ENCODE results near the gene PPME1. TPM values are rescaled to one million over a fixed set of nuclear protein-coding genes. Genes with fewer than 3 reads are reported as not detected.

The PPME1 gene
- total and polyA plus RNA-seq, 2 of the 4 experiments (the other 2 are of a cell fraction): 42.3 to 89.5 TPM

GRCh38 chr11:74220376-74220775 is 49.3 kb downstream of the PPME1 start:
- CTCF ChIA-PET: no interaction called here
- H2BK120ac ChIP-seq (ENCODE audit: low read depth, low read length): no peak overlapping the region

More at GRCh38 chr11:74220376-74220775, 49.3 kb downstream of the PPME1 start:
- peaks cover 2% of the 10 kb centered on the region; the same call in 1 of the 2 replicates for H3K36me3 ChIP-seq (ENCODE audit: control insufficient read depth, insufficient read depth, low read length)
- no peak overlapping the region for H4K5ac ChIP-seq (ENCODE audit: low read depth, low read length)
- DNase-seq (no peak), ATAC-seq (ENCODE audit: low read depth) (no peak)
- no peak overlapping the region for H3K27ac ChIP-seq (ENCODE audit: insufficient read depth, low read length)
- H3K14ac ChIP-seq (replicated peaks; ENCODE audit: low read depth, low read length): no peak overlapping the region
- no peak overlapping the region for H2BK20ac ChIP-seq (ENCODE audit: low read depth, low read length)
- intact Hi-C loops (cut with micrococcal nuclease) (no loop called here), dilution Hi-C loops (cut with HindIII; ENCODE audit: low sequenced_read_pairs, unreplicated experiment) (no loop called here), in situ Hi-C loops (cut with MboI; ENCODE audit: low sequenced_read_pairs) (no loop called here)
- H3K18ac ChIP-seq (ENCODE audit: low read depth, low read length): no peak overlapping the region
- BruUV-seq (replicated peaks): no TSS peak
- no peak overlapping the region for H3K4me3 ChIP-seq (ENCODE audit: insufficient read depth, low read depth, low read length)
- H3K4me1 ChIP-seq (ENCODE audit: control insufficient read depth, insufficient read depth, low read length): no peaks in the 10 kb centered on the region
- peaks cover 3 to 5% of the 10 kb centered on the region in 2 experiments; a peak in 2 of 4 replicates for H3K79me1 ChIP-seq (ENCODE audit: low read depth in 1 of 2, low read length in 2 of 2)
- H3K9ac ChIP-seq (ENCODE audit: low read depth, low read length): no peak overlapping the region
- H2AK9ac ChIP-seq (replicated peaks; ENCODE audit: low read depth, low read length, poor library complexity): no peak overlapping the region
- no peak overlapping the region for H2AFZ ChIP-seq (replicated peaks; ENCODE audit: low read length, poor library complexity)
- H3K23ac ChIP-seq (ENCODE audit: low read depth, low read length): no peak overlapping the region
- no peak overlapping the region for H3K4ac ChIP-seq (ENCODE audit: low read depth, low read length)
- no peak overlapping the region for H4K8ac ChIP-seq (ENCODE audit: low read depth in 2 of 2, low read length in 2 of 2)
- no peak overlapping the region for H2AK5ac ChIP-seq (ENCODE audit: low read depth, low read length)
- peaks cover 2% of the 10 kb centered on the region; the same call in 1 of the 2 replicates for H4K20me1 ChIP-seq (ENCODE audit: insufficient read depth, low read length)
- WGBS, 2 experiments (ENCODE audit: extremely low coverage in 2 of 2, insufficient read length in 1 of 2): no CpG with 5 or more reads among the region's 1 CpG
- H4K91ac ChIP-seq (ENCODE audit: insufficient read depth, low read depth, low read length): no peak overlapping the region
- H3K27me3 ChIP-seq (ENCODE audit: control insufficient read depth, insufficient read depth, low read length): no peaks in the 10 kb centered on the region
- no peak overlapping the region for H2BK5ac ChIP-seq (ENCODE audit: low read depth, low read length, poor library complexity, severe bottlenecking)
- no peak for TF ChIP-seq NFE2L2 (IDR thresholded peaks at IDR 0.05; ENCODE audit: low read depth, low read length)
- TF ChIP-seq BHLHE40 (IDR thresholded peaks at IDR 0.05; ENCODE audit: low read depth, low read length): no peak
- no peak for TF ChIP-seq RAD21 (IDR thresholded peaks at IDR 0.05; ENCODE audit: low read length)
- TF ChIP-seq, protein P1, sequence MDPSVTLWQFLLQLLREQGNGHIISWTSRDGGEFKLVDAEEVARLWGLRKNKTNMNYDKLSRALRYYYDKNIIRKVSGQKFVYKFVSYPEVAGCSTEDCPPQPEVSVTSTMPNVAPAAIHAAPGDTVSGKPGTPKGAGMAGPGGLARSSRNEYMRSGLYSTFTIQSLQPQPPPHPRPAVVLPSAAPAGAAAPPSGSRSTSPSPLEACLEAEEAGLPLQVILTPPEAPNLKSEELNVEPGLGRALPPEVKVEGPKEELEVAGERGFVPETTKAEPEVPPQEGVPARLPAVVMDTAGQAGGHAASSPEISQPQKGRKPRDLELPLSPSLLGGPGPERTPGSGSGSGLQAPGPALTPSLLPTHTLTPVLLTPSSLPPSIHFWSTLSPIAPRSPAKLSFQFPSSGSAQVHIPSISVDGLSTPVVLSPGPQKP (IDR thresholded peaks at IDR 0.05; ENCODE audit: borderline replicate concordance, low read depth, low read length): no peak
- TF ChIP-seq MXI1 (IDR thresholded peaks at IDR 0.05; ENCODE audit: borderline replicate concordance, low read depth, low read length): no peak
- no peak for TF ChIP-seq USF2 (IDR thresholded peaks at IDR 0.05; ENCODE audit: low read depth, low read length)
- TF ChIP-seq CTCF (conservative IDR thresholded peaks at IDR 0.05; ENCODE audit: low read depth, low read length): no peak
- no peak for TF ChIP-seq FOS (IDR thresholded peaks at IDR 0.05; ENCODE audit: low read depth, low read length)
- no peak overlapping the region for H3K56ac ChIP-seq (ENCODE audit: extremely low read depth, insufficient read depth, low read length)
- H2BK15ac ChIP-seq (ENCODE audit: low read depth, low read length): no peak overlapping the region
- no peaks in the 10 kb centered on the region for H3K9me3 ChIP-seq (ENCODE audit: control insufficient read depth, insufficient read depth, low read length)
- no peak overlapping the region for H3K4me2 ChIP-seq (ENCODE audit: low read depth, low read length)
- no peaks in the 10 kb centered on the region for H3K9me1 ChIP-seq (ENCODE audit: insufficient read depth, low read length)
- POLR2A ChIA-PET (ENCODE audit: unreplicated experiment): no interaction called here
